ENCODE measurements around the gene ERCC2. TPM values are rescaled to one million over a fixed set of nuclear protein-coding genes. Genes with fewer than 3 reads are reported as not detected.

ERCC2 gene
- total RNA-seq, 4 donors from 2014 or later, result 9.4 to 19.2 (median 15.9) TPM

- WGBS, 2 donors, result 97 to 98% methylated on average over 6 of the region's 6 CpGs
- no peak overlapping the region for H3K27ac ChIP-seq
- no peaks in the 10 kb centered on the region for H3K36me3 ChIP-seq
- intact Hi-C loops (cut with DNase I), result loop anchor here (10.0 kb wide), 1 partner anchor 147 kb away; the partner anchor contains the start of gene MARK4
- peaks cover 24 to 35% of the 10 kb centered on the region in 2 donors for H3K4me1 ChIP-seq
- H3K4me3 ChIP-seq (replicated peaks in 1 of 3), result no peak overlapping the region
- H3K9me3 ChIP-seq, result no peaks in the 10 kb centered on the region
- TF ChIP-seq POLR2A (IDR thresholded peaks at IDR 0.05), result no peak
- no peak for TF ChIP-seq CTCF (IDR thresholded peaks at IDR 0.05)
- no peak for DNase-seq
- H3K27me3 ChIP-seq, result no peaks in the 10 kb centered on the region
Measured at GRCh38 chr19:45401815-45402214, 31.4 kb upstream of the ERCC2 start.

GRCh38 chr19:45400192-45400591 is 29.8 kb upstream of the ERCC2 start:
- H3K9me3 ChIP-seq, result no peaks in the 10 kb centered on the region
- peaks cover 22 to 34% of the 10 kb centered on the region in 2 donors for H3K4me1 ChIP-seq
- H3K4me3 ChIP-seq (replicated peaks in 1 of 3), result no peak overlapping the region
- no peaks in the 10 kb centered on the region for H3K27me3 ChIP-seq
- WGBS, 2 donors, result 91% methylated on average over 6 of the region's 6 CpGs
- intact Hi-C loops (cut with DNase I), result loop anchor here (10.0 kb wide), 1 partner anchor 145 kb away; the partner anchor contains the start of gene MARK4
- DNase-seq, result no peak
- H3K36me3 ChIP-seq, result peaks cover 0 to 7% of the 10 kb centered on the region in 2 donors
- H3K27ac ChIP-seq, result no peak overlapping the region
- TF ChIP-seq CTCF (IDR thresholded peaks at IDR 0.05) (no peak), POLR2A (IDR thresholded peaks at IDR 0.05) (no peak)

GRCh38 chr19:45395821-45396617 is 25.6 kb upstream of the ERCC2 start:
- Histone ChIP-seq H3K27ac (no peak overlapping the region), H3K27me3 (no peaks in the 10 kb centered on the region), H3K36me3 (peaks cover 0 to 12% of the 10 kb centered on the region in 2 donors), H3K4me3 (replicated peaks in 1 of 3) (no peak overlapping the region), H3K9me3 (no peaks in the 10 kb centered on the region), H3K4me1 (peaks cover 9 to 11% of the 10 kb centered on the region in 2 donors)
- TF ChIP-seq POLR2A (IDR thresholded peaks at IDR 0.05), result no peak
- no peak for TF ChIP-seq CTCF (IDR thresholded peaks at IDR 0.05)
- DNase-seq, result no peak
- intact Hi-C loops (cut with DNase I), result no loop called here
- WGBS, 2 donors, result 75 to 81% methylated on average over 51 to 56 of the region's 59 CpGs

GRCh38 chr19:45391871-45392665 is 21.7 kb upstream of the ERCC2 start:
- Histone ChIP-seq H3K4me1 (no peaks in the 10 kb centered on the region), H3K36me3 (peaks cover 0 to 12% of the 10 kb centered on the region in 2 donors), H3K4me3 (replicated peaks in 1 of 3) (no peak overlapping the region), H3K27ac (no peak overlapping the region), H3K9me3 (no peaks in the 10 kb centered on the region), H3K27me3 (no peaks in the 10 kb centered on the region)
- DNase-seq, result no peak
- intact Hi-C loops (cut with DNase I), result no loop called here
- TF ChIP-seq POLR2A (IDR thresholded peaks at IDR 0.05), result no peak
- TF ChIP-seq CTCF (IDR thresholded peaks at IDR 0.05), result no peak
- 96 to 99% methylated on average over 9 to 10 of the region's 21 CpGs for WGBS, 2 donors

All from thyroid gland (tissue), 4 donors.